Fibroblast of peridontal ligament (primary cell): ENCODE data around the gene CPED1.
"Not testable (repeated sequence)": the region's sequence is repeated elsewhere in the genome, so short reads cannot be mapped to it uniquely, and the experiment has no call there.

Experiments used
- DNase-seq: peaks from one replicate; pipeline ENCODE4 v3.0.0-alpha.2; 2010; ENCODE audit errors: extremely low read depth

CPED1 gene

DNA sequence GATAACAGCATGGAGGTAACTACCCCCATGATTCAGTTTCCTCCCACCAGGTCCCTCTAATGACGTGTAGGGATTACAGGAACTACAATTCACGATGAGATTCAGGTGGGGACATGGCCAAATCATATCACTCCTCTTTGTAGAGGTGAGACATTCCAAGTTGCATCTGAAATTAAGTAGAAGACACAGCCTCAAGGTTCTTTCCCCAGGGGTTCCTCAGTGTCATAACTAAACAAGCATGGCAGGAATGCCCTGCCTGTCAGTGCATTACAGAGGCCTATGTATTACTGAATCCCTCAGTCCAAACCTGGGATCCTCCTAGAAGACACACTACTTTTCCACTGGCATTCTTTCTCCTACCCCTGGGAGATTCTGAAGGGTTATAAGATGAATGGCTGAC is 297.7 kb downstream of the CPED1 start:
- no peak for DNase-seq

DNA sequence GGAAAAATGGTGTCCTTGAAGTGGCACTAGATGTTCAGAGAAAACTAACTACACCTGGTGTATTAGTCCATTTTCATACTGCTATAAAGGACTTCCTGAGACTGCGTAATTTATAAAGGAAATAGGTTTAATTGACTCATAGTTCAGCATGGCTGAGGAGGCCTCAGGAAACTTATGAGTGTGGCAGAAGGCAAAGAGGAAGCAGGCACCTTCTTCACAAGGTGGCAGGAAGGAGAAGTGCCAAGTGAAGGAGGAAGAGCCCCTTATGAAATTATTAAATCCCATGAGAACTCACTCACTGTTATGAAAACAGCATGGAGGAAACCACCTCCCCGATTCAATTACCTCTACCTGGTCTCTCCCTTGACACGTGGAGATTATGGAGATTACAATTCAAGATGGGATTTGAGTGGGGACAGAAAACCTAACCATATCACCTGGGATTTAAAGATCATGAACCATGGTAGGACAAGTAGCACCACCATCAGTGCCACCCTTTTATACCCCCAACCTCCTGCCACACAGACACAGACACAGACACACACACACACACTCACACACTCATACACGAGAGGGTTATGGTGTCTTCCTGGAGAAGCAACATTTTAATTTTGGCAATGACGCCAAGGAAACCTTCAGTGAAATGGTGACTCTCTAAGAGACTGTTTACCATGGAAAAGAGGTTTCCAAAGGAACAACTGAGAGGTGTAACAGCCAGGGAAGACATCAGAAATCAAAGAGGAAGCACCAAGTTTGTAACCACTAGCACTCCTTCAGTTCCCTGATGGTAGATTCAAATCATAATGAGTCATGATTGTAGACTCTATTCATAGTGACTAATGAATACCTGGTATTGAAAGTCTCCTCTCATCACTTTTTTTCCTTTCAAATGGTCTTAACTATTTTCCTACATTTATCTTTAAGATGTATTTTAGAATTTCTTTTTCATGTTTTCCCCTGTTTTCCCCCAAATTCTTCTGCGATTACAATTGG is 298.5 kb downstream of the CPED1 start:
- DNase-seq, result peak; percentile 17

DNA sequence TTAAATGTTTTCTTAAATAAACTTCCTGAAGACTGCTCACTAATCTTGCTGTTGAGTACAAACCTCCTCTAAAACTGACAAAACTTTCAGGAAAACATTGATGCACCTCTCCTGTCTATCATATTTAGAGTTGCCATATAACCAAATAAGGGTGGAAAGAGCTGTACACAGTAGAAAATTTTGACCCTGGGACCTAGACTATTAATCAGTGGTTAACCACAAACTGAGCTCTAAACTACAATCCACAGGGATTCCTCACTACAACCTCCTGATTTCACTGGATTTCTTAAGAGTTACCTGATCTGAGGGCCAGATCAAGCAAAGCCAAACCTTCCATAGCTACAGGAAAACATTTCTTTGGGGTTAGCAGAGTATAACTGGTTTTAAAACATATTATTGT is 300.4 kb downstream of the CPED1 start:
- DNase-seq, result peak; percentile 80

DNA sequence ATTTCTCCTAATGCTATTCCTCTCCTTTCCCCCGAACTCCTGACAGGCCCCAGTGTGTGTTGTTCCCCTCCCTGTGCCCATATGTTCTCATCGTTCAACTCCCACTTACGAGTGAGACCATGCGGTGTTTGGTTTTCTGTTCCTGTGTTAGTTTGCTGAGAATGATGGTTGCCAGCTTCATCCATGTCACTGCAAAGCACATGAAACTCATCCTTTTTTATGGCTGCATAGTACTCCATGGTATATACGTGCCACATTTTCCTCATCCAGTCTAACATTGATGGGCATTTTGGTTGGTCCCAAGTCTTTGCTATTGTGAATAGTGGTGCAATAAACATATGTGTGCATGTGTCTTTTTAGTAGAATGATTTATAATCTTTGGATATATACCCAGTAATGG is 301.4 kb downstream of the CPED1 start:
- DNase-seq, result not testable (repeated sequence)

DNA sequence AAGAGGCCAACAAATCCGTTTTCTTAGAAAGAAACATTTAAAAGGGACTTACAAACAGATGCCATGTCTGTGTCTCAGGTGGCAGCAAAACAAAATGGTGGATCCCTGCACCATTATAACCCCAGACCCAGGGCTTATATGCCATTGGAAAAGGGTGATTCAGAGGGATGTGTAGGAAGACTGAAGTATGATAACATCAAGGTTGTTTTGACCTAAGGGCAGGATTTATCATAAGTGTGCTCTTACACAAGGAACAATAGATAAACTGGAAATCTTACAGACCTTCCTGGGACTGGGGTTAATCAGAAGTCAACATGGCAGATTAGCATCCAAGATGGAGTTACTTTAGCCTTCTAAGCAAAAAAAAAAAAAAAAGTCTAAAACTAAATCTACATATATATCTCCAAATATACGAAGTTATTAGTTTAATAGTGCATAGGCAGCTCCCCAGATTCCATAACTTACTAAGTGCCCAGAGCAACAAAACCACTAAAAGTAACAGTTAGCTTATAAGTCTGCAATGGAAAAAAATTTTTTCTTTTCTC is 306.0 kb downstream of the CPED1 start:
- DNase-seq, result no peak

DNA sequence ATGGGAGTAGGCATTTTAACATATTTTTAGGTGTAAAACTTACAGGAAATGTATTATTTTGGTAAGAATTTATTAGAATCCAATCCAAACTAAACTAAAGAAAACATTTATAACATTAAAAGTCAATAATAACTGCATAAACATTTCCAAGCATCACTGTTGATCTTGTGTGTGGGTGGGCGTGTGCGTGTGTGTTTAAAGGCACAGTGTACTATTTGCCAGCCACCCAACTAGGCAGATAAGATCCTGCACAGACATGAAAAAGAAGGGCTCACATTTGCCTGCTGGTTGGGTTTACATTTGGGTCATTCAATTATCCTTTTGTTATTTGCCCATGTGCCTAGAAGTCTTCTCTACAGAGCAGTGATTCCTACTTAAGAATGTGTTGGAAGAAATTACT is 309.3 kb downstream of the CPED1 start:
- DNase-seq, result no peak

DNA sequence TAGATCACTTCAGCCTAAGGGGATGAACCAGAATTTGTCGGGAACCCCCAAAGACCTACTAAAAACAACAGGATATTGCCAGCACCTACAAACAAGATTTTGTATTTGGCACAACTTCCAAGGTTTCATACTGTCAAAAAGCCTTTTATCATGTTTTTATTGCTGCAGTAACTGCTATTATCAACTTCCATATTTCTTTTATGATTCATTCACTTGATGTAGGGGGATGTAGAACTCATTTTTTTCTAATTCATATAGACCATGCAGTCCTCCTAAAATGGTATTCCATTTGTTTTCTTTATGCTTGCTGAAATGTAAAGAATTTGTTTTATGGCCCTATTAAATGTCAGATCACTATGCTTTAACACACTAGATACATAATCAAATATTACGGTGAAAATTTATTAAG is 310.3 kb downstream of the CPED1 start:
- no peak for DNase-seq

DNA sequence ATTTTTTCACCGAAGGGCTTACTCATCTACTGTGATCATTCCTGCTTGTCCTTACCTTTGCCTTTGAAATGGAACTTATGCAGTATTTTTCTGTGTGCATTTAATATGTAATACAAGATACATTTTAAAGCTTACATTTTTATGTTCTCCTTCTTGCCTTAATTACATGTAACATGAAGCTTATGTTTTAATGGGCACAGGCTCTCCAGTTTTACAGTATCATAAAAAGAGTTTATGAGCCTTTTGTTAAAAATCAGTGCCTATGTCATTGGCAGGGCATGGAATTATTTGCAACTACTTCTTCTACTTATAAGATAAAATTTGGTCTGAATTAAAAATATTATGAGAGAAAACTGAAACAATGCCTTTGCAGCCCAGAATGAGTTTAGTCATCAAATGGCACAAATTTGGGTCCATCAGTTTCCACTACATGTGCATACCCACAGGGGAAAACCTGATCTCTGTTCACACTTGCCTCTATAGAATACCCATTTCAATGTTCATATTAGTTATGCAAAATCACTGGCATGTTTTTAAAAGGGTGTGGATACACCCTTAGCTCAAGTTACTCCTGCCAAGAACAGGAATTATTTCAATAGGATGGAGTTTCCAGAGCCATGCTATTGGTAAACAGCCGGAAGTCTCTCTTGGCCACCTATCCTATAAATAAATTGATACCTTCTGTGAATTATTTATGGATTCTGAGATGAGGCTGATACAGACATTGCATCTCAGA is 312.3 kb downstream of the CPED1 start:
- DNase-seq, result no peak

DNA sequence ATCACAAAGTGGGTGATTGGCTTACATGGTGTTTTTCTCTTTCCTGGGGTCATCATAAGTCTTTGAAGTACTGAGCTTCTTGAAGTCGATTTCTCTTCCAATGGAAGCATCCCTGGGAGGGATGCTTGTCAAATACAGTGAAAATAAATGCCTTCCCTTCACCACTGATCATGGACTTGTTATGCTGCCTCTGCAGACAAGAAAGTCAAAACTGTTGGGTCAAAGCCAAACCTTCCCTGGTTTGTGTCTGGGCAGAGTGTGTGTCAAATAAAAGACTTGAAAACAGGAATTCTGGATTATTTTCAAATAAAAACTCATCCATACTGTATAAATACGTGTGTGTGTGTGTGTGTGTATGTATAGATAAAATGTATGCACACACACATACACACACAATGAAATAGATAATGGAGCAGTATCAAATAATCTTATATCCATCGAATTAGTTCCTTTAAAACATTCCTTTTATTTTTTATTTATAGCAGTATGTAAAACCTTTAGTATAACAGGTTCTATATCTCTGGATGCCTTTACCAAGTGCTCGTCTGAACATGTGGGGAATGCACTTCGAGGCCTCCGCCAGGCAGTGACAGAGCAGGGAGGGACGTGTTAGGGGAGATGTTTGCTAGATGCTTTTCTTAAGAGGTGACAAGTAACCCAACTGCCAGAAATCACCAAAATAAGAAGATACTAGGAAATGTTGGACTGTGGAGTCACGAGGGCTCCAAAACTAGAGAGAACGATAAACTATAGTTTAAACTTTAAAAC is 313.1 kb downstream of the CPED1 start:
- peak; percentile 53 for DNase-seq

DNA sequence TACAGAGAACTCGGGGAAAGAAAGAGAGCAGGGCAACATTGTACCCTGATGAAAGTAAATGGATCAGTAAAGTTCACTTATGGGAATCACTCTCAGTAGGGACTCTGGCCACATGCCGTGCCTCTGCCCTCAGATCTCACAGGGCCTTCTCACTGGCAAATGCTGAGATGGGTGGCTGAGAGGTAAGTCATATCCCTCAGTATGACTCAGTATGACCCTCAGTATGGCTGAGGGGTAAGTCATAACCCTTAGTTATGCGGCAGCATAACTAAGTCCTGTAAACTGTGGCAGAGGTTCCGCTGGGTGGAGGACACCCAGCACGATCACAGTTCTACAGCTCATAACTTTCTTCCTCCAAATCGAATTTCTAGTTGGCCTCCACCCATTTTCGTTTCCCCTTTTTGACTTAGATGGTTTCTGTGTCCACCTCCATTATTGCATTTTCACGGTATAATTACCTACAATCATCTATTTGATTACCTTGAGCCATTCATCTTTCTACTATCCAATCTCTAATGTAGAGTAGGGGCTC is 313.8 kb downstream of the CPED1 start:
- DNase-seq, result peak; percentile 79

DNA sequence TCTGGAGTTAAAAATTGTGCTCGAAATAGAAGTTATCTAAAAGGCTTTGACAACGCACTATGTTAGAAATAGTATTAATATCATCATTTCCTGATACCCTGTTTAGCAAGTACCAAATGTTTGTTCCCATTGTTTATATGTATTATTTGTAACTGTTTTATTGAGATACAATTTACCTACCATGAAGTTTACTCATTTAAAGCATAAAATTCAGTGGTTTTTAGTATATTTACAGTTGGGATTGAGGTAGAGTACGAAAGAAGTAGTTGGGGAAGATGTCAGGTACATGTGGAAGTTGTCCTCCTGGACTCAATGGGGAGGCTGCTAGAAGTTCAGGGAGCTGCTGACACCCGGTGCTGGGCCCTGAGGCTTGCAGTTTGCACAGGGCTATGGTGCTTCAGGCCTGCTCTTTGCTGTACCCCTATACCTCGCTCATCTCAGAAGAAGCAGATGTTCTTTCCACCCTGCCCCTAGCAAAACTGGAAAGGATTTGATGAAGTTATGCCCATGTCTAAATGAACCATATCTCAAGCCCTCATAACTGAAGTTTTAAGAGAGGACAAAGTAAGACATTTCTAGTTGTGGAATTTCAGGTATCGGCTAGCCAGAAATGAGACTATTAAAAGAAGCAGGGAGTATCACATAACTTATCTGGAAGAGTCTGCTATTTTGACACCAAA is 315.1 kb downstream of the CPED1 start:
- no peak for DNase-seq

DNA sequence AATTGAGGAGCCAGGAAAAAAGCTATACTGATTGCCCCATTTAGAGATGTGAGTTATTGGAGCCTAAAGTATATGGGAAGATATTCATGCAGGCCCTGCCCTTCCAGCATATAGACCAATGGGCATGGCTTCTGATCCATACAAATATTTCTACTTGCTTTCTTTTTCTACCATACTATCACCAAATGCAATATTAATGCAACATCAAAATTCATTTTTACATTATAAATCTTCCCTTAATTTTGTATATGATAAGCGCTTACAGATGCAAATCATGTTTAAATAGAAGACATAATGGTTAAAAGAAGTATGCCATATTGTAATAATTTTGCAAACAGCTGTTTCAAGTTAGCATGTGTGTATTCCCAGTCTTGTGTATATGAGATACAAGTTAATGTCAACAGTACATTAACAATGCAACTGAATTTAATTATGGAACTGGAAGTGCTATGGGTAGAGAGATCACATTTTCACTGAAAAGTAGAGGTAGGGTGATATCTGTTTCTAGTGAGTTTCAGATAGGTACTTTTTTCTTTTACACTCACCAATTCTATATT is 315.7 kb downstream of the CPED1 start:
- DNase-seq, result peak; percentile 83

DNA sequence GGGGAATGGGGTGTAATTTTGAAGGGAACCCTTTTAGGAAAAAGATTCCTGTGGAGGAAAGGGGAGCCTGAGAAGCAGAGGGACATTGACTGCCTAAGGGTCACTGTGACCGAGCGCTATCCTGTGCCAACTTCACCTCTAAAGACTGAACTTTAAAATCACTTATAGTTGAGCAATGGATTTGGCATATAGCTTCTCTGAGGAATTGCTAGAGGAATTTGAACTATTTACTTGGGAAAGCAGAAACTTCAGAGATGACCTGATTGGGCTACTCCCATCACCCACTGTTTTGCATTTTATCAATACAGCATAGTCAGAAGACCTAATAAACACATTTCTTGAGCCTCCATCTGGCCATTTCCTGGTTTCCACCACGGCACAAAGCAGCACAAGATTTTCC is 316.6 kb downstream of the CPED1 start:
- DNase-seq, result peak; percentile 72

DNA sequence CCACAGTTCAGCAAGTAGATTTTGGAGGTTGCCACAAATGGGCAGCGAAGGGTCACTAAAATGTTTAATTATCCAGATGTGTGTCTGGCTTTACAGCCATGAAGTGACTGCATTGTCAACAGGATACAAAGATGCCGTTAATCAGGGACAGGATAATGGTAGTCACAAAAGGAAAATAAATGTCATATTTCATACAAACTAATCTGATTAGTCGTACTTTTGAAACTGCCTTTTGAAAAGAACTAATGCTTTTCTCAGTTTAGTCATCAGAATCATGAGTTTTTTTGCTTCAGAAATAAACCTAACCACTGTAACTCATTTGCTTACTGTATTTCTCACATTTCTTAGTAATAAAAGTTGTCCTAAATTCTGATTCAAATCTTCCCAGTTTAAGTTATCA is 318.1 kb downstream of the CPED1 start:
- no peak for DNase-seq

DNA sequence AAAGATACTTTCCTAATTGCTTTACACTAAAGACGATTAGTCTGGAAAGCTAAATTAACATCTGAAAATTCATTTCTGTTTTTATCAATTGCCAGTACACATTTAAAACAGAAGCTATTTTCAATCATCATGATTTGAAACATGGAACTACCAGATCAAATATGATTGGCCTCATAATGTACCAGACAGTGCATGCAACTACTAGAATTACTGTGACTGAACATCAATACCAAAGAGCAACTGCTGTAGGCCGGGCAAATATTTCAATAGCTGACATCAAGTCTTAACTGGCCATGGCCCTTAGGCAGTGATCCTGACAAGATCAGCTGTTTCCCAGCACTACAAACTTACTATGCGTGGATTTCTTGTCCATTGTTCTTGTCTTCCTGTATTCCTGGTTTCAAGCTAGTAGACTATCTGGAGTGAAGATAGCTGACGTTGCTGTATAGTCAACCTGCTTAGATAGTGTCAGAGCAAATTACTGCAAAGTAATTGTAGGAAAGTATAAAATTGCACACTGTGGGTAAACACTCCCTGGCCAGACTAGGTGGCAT is 318.6 kb downstream of the CPED1 start:
- no peak for DNase-seq

DNA sequence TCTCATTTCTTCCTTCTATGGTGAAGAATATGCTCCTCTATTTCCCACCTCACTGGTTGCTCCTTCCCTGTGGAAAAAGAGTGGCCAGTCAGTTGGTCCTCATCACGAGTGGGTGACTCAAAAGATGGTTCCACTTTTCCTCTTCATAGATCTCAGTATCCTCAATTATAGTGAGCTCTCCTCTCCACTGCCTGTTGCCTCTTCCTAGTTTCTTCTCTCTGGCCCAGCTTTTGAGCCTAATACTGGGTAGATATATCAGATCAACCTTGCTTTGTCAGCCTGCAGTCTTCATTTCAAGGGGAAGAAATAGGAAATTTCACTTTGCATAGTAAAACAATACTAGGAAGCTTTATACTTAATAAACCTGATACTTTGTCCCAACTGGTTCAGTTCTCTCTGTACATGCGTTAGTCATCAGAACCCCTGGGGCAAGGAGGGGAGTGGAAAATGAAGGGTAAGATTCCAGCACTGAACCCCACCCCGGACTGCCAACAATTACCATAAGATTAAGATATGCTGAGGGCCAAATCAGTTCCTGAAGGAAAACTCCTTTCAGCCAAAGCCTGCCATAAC is 324.8 kb downstream of the CPED1 start:
- DNase-seq, result no peak

DNA sequence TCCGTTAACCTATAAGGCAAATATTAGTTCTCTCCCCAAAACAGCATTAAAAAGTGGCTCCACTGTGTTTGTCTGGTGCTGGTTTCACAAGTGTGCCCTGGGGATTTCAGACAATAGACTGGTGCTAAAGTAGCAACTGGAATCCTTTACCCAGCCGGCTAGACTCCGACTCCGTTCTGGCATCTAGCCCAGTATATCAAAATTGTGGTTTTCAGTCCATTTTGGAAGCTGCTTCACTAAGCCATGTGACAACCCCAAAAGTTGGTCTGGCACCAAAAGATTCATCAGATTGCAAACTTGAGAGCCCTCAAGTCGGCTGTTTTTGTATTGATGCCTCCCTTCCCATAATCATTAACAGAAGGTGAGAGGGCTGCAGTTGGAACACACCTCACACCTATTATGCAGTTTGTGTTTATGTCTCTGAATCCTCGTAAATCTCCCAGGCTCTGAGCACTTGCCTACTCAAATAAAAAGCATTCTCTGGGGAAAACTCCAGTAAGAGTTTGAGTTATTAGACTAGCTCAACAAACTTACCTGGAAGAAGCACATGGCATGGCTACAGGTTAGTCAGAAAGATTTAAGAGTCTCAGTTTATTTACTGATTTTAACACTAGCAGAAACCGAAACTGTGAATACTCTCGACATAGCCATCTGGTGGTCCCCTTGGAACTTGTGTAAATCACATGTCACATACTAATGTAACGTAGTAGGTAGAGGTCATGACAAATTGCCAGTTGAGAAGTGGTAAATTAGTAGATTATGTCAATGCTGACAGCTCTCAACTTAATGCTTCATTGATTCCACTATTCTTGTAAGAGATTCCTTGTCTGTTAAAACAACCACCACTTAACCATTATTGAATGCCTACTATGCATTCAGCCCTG is 325.5 kb downstream of the CPED1 start:
- peak; percentile 97 for DNase-seq

DNA sequence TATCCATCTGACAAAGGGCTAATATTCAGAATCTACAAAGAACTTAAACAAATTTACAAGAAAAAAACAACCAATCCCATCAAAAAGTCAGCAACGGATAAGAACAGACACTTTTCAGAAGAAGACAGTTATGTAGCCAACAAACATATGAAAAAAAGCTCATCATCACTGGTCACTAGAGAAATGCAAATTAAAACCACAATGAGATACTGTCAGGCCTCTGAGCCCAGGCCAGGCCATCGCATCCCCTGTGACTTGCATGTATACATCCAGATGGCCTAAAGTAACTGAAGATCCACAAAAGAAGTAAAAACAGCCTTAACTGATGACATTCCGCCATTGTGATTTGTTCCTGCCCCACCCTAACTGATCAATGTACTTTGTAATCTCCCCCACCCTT is 326.7 kb downstream of the CPED1 start:
- not testable (repeated sequence) for DNase-seq

DNA sequence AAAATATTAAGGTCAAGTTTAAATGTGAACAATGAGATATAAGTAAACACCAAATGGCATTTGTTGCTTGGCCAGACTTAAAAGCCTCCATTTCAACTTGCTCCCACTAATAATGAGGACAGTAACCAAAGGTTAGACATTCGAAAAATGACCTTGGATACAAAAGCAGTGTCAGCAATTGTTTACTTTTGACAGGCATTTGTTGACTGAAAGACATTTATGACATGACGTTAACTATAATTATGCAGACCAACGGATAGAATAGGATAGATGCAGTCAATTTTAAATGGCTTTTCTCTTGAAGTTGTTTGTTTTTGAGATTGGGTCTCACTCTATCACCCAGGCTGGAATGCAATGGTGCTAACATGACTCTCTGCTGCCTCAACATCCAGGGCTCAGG is 333.9 kb downstream of the CPED1 start:
- no peak for DNase-seq
